Measurements from ENCODE around the gene SSR2. TPM values are rescaled to one million over a fixed set of nuclear protein-coding genes. Genes with fewer than 3 reads are reported as not detected.

Gene SSR2
- polyA plus RNA-seq, 1 donor (not counting 4 experiments of a cell fraction or from before 2014, with no cell fraction given): 302 TPM

DNA sequence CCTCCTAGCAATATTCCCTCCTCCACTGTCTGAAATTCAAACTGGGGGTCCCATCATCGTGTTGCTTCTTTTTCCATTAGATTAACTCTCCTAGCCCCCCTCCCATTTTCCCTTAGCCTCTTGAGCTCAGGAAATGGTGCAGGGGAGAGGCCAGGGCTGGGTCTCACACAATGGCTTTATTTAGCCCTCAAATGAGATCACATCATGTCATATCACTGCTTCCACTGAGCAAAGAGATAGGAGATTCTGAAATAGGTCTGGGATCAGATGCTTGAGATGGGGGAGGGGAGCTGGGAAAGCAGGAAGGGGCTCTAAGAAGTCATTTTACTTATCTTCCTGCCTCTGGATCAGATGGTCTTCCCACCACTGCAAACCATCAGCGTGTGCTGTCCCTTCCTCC is 24.6 kb downstream of the SSR2 start:
- no peak overlapping the region for H3K4me2 ChIP-seq (ENCODE audit: control insufficient read depth, extremely low read depth, insufficient read depth, low read depth, low read length)
- H3K27ac ChIP-seq (ENCODE audit: control insufficient read depth, insufficient read depth, low read length): no peak overlapping the region
- H2AFZ ChIP-seq (ENCODE audit: control insufficient read depth, low read length): no peak overlapping the region
- TF ChIP-seq EZH2 (IDR thresholded peaks at IDR 0.05; ENCODE audit: low read length): no peak
- TF ChIP-seq, protein P1, sequence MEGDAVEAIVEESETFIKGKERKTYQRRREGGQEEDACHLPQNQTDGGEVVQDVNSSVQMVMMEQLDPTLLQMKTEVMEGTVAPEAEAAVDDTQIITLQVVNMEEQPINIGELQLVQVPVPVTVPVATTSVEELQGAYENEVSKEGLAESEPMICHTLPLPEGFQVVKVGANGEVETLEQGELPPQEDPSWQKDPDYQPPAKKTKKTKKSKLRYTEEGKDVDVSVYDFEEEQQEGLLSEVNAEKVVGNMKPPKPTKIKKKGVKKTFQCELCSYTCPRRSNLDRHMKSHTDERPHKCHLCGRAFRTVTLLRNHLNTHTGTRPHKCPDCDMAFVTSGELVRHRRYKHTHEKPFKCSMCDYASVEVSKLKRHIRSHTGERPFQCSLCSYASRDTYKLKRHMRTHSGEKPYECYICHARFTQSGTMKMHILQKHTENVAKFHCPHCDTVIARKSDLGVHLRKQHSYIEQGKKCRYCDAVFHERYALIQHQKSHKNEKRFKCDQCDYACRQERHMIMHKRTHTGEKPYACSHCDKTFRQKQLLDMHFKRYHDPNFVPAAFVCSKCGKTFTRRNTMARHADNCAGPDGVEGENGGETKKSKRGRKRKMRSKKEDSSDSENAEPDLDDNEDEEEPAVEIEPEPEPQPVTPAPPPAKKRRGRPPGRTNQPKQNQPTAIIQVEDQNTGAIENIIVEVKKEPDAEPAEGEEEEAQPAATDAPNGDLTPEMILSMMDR (optimal IDR thresholded peaks at IDR 0.05 in 1 of 3, IDR thresholded peaks at IDR 0.05 in 1 of 3, conservative IDR thresholded peaks at IDR 0.05 in 1 of 3; ENCODE audit: extremely low read depth in 1 of 3, insufficient read depth in 2 of 3, low read length in 3 of 3): no peak
- no peaks in the 10 kb centered on the region for H3K79me2 ChIP-seq (ENCODE audit: control insufficient read depth, insufficient read depth, low read length)
- dilution Hi-C loops (cut with MboI; ENCODE audit: extremely low pct_ligation_motif_present, low sequenced_read_pairs): no loop called here
- H3K27me3 ChIP-seq (ENCODE audit: control insufficient read depth, extremely low read depth, insufficient read depth, low read length): no peaks in the 10 kb centered on the region
- no peaks in the 10 kb centered on the region for H3K36me3 ChIP-seq (ENCODE audit: control insufficient read depth in 2 of 2, extremely low read depth in 1 of 2, insufficient read depth in 2 of 2, low read length in 2 of 2)
- H3K4me3 ChIP-seq (ENCODE audit: control insufficient read depth in 2 of 3, extremely low read depth in 1 of 3, insufficient read depth in 2 of 3, low read depth in 1 of 3, low read length in 3 of 3): no peak overlapping the region
- FAIRE-seq: no peak
- no peak for DNase-seq (ENCODE audit: low read depth, low spot score)
- H3K9me1 ChIP-seq (ENCODE audit: control insufficient read depth, extremely low read depth, insufficient read depth, low read length): no peaks in the 10 kb centered on the region
- no peaks in the 10 kb centered on the region for H4K20me1 ChIP-seq (ENCODE audit: control insufficient read depth, extremely low read depth, insufficient read depth, low read length)
- H3K9me3 ChIP-seq (ENCODE audit: control insufficient read depth, low read depth, low read length): no peaks in the 10 kb centered on the region
- H3K4me1 ChIP-seq (ENCODE audit: control insufficient read depth, extremely low read depth, insufficient read depth, low read length): peaks cover 3% of the 10 kb centered on the region
- no peak overlapping the region for H3K9ac ChIP-seq (ENCODE audit: control insufficient read depth, extremely low read depth, insufficient read depth, low read length)

DNA sequence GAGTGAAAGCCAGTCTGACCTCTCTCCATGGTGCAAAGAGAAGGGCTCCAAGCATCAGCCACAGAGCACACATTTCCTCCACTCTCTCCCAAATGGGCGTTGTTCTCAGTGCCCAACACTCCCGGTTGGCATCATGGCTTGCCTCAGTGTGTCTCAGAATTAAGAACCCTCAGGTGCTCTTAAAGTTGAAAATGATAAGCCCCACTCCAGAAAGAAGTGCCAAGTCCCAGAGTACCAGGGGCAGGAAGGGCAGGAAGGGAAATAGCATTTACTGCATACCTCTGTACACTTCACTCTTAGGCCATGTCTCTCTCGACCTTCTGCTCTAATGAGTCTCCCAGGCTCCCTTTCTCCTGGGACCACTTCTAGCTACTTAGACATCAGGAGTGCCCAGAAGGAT is 27.2 kb downstream of the SSR2 start:
- H3K27ac ChIP-seq (ENCODE audit: control insufficient read depth, insufficient read depth, low read length): no peak overlapping the region
- H3K9me3 ChIP-seq (ENCODE audit: control insufficient read depth, low read depth, low read length): no peaks in the 10 kb centered on the region
- TF ChIP-seq, protein P1 (optimal IDR thresholded peaks at IDR 0.05 in 1 of 3, IDR thresholded peaks at IDR 0.05 in 1 of 3, conservative IDR thresholded peaks at IDR 0.05 in 1 of 3; ENCODE audit: extremely low read depth in 1 of 3, insufficient read depth in 2 of 3, low read length in 3 of 3): no peak
- no peak for TF ChIP-seq EZH2 (IDR thresholded peaks at IDR 0.05; ENCODE audit: low read length)
- dilution Hi-C loops (cut with MboI; ENCODE audit: extremely low pct_ligation_motif_present, low sequenced_read_pairs): no loop called here
- H3K36me3 ChIP-seq (ENCODE audit: control insufficient read depth in 2 of 2, extremely low read depth in 1 of 2, insufficient read depth in 2 of 2, low read length in 2 of 2): no peaks in the 10 kb centered on the region
- no peak overlapping the region for H2AFZ ChIP-seq (ENCODE audit: control insufficient read depth, low read length)
- no peaks in the 10 kb centered on the region for H4K20me1 ChIP-seq (ENCODE audit: control insufficient read depth, extremely low read depth, insufficient read depth, low read length)
- FAIRE-seq (no peak), DNase-seq (ENCODE audit: low read depth, low spot score) (no peak)
- no peaks in the 10 kb centered on the region for H3K27me3 ChIP-seq (ENCODE audit: control insufficient read depth, extremely low read depth, insufficient read depth, low read length)
- H3K4me1 ChIP-seq (ENCODE audit: control insufficient read depth, extremely low read depth, insufficient read depth, low read length): peaks cover 3% of the 10 kb centered on the region
- no peaks in the 10 kb centered on the region for H3K9me1 ChIP-seq (ENCODE audit: control insufficient read depth, extremely low read depth, insufficient read depth, low read length)
- H3K9ac ChIP-seq (ENCODE audit: control insufficient read depth, extremely low read depth, insufficient read depth, low read length): no peak overlapping the region
- H3K79me2 ChIP-seq (ENCODE audit: control insufficient read depth, insufficient read depth, low read length): no peaks in the 10 kb centered on the region
- H3K4me2 ChIP-seq (ENCODE audit: control insufficient read depth, extremely low read depth, insufficient read depth, low read depth, low read length): no peak overlapping the region
- H3K4me3 ChIP-seq (ENCODE audit: control insufficient read depth in 2 of 3, extremely low read depth in 1 of 3, insufficient read depth in 2 of 3, low read depth in 1 of 3, low read length in 3 of 3): no peak overlapping the region
